Measurements from ENCODE around the gene TTC13. TPM values are rescaled to one million over a fixed set of nuclear protein-coding genes. Genes with fewer than 3 reads are reported as not detected.
A peak's percentile ranks its signal among the peaks of the same experiment; 100 is the strongest.

Gene TTC13
- total and polyA plus RNA-seq, 2 of the 13 experiments (the other 11 are each of a cell fraction or from before 2014, with no cell fraction given), result 5.8 to 15.9 TPM

- TF ChIP-seq, protein P1, sequence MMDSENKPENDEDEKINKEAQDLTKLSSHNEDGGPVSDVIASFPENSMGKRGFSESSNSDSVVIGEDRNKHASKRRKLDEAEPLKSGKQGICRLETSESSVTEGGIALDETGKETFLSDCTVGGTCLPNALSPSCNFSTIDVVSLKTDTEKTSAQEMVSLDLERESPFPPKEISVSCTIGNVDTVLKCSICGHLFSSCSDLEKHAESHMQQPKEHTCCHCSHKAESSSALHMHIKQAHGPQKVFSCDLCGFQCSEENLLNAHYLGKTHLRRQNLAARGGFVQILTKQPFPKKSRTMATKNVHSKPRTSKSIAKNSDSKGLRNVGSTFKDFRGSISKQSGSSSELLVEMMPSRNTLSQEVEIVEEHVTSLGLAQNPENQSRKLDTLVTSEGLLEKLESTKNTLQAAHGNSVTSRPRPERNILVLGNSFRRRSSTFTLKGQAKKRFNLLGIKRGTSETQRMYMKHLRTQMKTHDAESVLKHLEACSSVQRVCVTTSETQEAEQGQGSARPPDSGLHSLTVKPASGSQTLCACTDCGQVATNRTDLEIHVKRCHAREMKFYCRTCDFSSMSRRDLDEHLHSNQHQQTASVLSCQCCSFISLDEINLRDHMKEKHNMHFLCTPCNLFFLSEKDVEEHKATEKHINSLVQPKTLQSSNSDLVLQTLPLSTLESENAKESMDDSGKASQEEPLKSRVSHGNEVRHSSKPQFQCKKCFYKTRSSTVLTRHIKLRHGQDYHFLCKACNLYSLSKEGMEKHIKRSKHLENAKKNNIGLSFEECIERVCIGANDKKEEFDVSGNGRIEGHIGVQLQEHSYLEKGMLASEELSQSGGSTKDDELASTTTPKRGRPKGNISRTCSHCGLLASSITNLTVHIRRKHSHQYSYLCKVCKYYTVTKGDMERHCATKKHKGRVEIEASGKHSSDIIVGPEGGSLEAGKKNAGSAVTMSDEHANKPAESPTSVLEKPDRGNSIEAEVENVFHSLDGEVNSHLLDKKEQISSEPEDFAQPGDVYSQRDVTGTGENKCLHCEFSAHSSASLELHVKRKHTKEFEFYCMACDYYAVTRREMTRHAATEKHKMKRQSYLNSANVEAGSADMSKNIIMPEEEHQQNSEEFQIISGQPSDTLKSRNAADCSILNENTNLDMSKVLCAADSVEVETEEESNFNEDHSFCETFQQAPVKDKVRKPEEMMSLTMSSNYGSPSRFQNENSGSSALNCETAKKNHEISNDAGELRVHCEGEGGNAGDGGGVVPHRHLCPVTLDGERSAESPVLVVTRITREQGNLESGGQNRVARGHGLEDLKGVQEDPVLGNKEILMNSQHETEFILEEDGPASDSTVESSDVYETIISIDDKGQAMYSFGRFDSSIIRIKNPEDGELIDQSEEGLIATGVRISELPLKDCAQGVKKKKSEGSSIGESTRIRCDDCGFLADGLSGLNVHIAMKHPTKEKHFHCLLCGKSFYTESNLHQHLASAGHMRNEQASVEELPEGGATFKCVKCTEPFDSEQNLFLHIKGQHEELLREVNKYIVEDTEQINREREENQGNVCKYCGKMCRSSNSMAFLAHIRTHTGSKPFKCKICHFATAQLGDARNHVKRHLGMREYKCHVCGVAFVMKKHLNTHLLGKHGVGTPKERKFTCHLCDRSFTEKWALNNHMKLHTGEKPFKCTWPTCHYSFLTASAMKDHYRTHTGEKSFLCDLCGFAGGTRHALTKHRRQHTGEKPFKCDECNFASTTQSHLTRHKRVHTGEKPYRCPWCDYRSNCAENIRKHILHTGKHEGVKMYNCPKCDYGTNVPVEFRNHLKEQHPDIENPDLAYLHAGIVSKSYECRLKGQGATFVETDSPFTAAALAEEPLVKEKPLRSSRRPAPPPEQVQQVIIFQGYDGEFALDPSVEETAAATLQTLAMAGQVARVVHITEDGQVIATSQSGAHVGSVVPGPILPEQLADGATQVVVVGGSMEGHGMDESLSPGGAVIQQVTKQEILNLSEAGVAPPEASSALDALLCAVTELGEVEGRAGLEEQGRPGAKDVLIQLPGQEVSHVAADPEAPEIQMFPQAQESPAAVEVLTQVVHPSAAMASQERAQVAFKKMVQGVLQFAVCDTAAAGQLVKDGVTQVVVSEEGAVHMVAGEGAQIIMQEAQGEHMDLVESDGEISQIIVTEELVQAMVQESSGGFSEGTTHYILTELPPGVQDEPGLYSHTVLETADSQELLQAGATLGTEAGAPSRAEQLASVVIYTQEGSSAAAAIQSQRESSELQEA (CRISPR knock-in tag; IDR thresholded peaks at IDR 0.05; ENCODE audit: not compliant biosample characterization), result peak; percentile 65
- TF ChIP-seq ONECUT2 (CRISPR knock-in tag; IDR thresholded peaks at IDR 0.05) (no peak), REL (CRISPR knock-in tag; conservative IDR thresholded peaks at IDR 0.05) (no peak), ATM (IDR thresholded peaks at IDR 0.05; ENCODE audit: borderline replicate concordance) (no peak), ZNF160 (CRISPR knock-in tag; IDR thresholded peaks at IDR 0.05) (peak; percentile 59; the same call in 1 of the 2 replicates), NR2C2 (CRISPR knock-in tag; IDR thresholded peaks at IDR 0.05; ENCODE audit: borderline replicate concordance) (peak; percentile 90), KAT7 (CRISPR knock-in tag; IDR thresholded peaks at IDR 0.05; ENCODE audit: borderline replicate concordance) (peak; percentile 85; the same call in 1 of the 2 replicates), ZFP82 (CRISPR knock-in tag; IDR thresholded peaks at IDR 0.05; ENCODE audit: borderline replicate concordance) (0 out of 2 replicates have a peak, but pooled peaks have one; percentile 32), SNAPC2 (CRISPR knock-in tag; IDR thresholded peaks at IDR 0.05) (peak; percentile 70; the same call in 1 of the 2 replicates), RFXAP (CRISPR knock-in tag; IDR thresholded peaks at IDR 0.05; ENCODE audit: borderline replicate concordance) (no peak; the same call in 1 of the 2 replicates), DR1 (CRISPR knock-in tag; IDR thresholded peaks at IDR 0.05) (peak; percentile 60; the same call in 1 of the 2 replicates), ZNF441 (CRISPR knock-in tag; IDR thresholded peaks at IDR 0.05; ENCODE audit: borderline replicate concordance) (peak; percentile 71; the same call in 1 of the 2 replicates), HIVEP1 (CRISPR knock-in tag; IDR thresholded peaks at IDR 0.05) (peak; percentile 73; the same call in 1 of the 2 replicates), HDAC2 (CRISPR knock-in tag; IDR thresholded peaks at IDR 0.05) (peak; percentile 70), PRDM10 (CRISPR knock-in tag; IDR thresholded peaks at IDR 0.05; ENCODE audit: low read depth) (peak; percentile 76; the same call in 1 of the 2 replicates), KDM5B (CRISPR knock-in tag; IDR thresholded peaks at IDR 0.05; ENCODE audit: borderline replicate concordance) (peak; percentile 74), ERF (CRISPR knock-in tag; IDR thresholded peaks at IDR 0.05) (peak; percentile 94)
Measured at GRCh38 chr1:230978491-230979388, at the start of gene TTC13, which contains the start of gene ARV1 (continued).
